Osteoblast (primary cell): ENCODE measurements around the gene DPH2. TPM values are rescaled to one million over a fixed set of nuclear protein-coding genes. Genes with fewer than 3 reads are reported as not detected.

Experiments
- DNase-seq: peaks from one replicate; pipeline ENCODE4 v3.0.0; 2011; ENCODE audit warnings: low spot score, mixed read lengths; ENCODE audit not compliant: insufficient read length; ENCODE audit errors: missing footprints
- H2AFZ ChIP-seq: 2 replicates; pipeline ENCODE4 v1.6.0; 2011; ENCODE audit warnings: mild to moderate bottlenecking, low read length
- H3K27ac ChIP-seq: 2 replicates; pipeline ENCODE4 v1.5.1; 2011; ENCODE audit warnings: mild to moderate bottlenecking, low read depth, low read length, moderate library complexity
- H3K27me3 ChIP-seq: 2 replicates; pipeline ENCODE4 v1.6.0; 2012; ENCODE audit warnings: mild to moderate bottlenecking, control low read depth, inconsistent platforms, low read length, moderate library complexity; ENCODE audit not compliant: insufficient read depth
- H3K36me3 ChIP-seq: 2 replicates; pipeline ENCODE4 v1.5.1; 2011; ENCODE audit warnings: mild to moderate bottlenecking, low read length, control low read depth, moderate library complexity; ENCODE audit not compliant: insufficient read depth
- H3K4me1 ChIP-seq: 2 replicates; pipeline ENCODE4 v1.5.1; 2011; ENCODE audit warnings: mild to moderate bottlenecking, low read length, control low read depth, moderate library complexity; ENCODE audit not compliant: insufficient read depth
- H3K4me2 ChIP-seq: 2 replicates; pipeline ENCODE4 v1.6.0; 2011; ENCODE audit warnings: mild to moderate bottlenecking, low read length; ENCODE audit not compliant: insufficient read depth
- H3K4me3 ChIP-seq: fragments of 200-600 bp; sonication (generic); 3 replicates; pipeline ENCODE4 v1.5.1; 2012; ENCODE audit warnings: mild to moderate bottlenecking, low read length, inconsistent platforms; ENCODE audit not compliant: insufficient read depth
- H3K79me2 ChIP-seq: 2 replicates; pipeline ENCODE4 v1.6.0; 2012; ENCODE audit warnings: mild to moderate bottlenecking, low read length, control low read depth, inconsistent platforms; ENCODE audit not compliant: insufficient read depth
- H3K9me3 ChIP-seq: 2 replicates; pipeline ENCODE4 v1.5.1; 2011; ENCODE audit warnings: low read depth, low read length, control low read depth
- H4K20me1 ChIP-seq: 2 replicates; pipeline ENCODE4 v1.6.0; 2012; ENCODE audit warnings: mild to moderate bottlenecking, low read length, control low read depth; ENCODE audit not compliant: insufficient read depth
- total RNA-seq: library from RNA; depleted of rRNA; stranded (reverse); fragments of >200 nt; gene quantifications from 2 replicates; pipeline ENCODE4 v1.2.3, GENCODE V29; 2012
- TF ChIP-seq, protein P1 (sequence below): IDR thresholded peaks from 2 replicates; pipeline ENCODE4 v1.5.1; 2011; ENCODE audit warnings: mild to moderate bottlenecking, low read depth, low read length, moderate library complexity; ENCODE audit errors: extremely low read depth

Gene DPH2
- total RNA-seq, 1 donor: 15.6 TPM

DNA sequence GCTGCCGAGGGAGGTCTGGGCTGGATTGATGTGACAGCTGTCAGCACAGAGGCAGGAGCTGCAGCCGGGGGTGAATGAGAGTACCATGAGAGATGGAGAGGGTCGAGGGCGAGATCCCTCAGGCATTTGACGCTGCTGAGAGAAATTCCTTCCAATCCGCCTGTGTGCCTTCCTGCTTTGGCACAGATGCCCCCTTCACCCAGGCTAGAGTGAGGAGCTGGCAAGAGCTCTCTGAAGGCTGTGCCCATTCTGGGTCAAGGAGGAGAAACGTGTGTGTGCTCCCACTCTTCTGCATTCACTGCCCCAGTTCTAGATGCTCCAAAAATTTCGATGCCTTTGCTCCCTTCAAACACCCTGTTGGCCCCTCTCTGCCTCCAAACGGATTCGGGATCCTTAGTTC lies 31.4 kb upstream of the DPH2 start:
- Histone ChIP-seq H3K27me3 (no peaks in the 10 kb centered on the region), H3K9me3 (no peaks in the 10 kb centered on the region), H2AFZ (no peak overlapping the region), H3K4me3 (no peak overlapping the region), H3K4me2 (no peak overlapping the region), H3K27ac (no peak overlapping the region), H3K36me3 (no peaks in the 10 kb centered on the region), H3K4me1 (peaks cover 6% of the 10 kb centered on the region), H4K20me1 (peaks cover 3% of the 10 kb centered on the region), H3K79me2 (no peaks in the 10 kb centered on the region)
- peak; percentile 51 for DNase-seq
- TF ChIP-seq, protein P1, sequence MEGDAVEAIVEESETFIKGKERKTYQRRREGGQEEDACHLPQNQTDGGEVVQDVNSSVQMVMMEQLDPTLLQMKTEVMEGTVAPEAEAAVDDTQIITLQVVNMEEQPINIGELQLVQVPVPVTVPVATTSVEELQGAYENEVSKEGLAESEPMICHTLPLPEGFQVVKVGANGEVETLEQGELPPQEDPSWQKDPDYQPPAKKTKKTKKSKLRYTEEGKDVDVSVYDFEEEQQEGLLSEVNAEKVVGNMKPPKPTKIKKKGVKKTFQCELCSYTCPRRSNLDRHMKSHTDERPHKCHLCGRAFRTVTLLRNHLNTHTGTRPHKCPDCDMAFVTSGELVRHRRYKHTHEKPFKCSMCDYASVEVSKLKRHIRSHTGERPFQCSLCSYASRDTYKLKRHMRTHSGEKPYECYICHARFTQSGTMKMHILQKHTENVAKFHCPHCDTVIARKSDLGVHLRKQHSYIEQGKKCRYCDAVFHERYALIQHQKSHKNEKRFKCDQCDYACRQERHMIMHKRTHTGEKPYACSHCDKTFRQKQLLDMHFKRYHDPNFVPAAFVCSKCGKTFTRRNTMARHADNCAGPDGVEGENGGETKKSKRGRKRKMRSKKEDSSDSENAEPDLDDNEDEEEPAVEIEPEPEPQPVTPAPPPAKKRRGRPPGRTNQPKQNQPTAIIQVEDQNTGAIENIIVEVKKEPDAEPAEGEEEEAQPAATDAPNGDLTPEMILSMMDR: no peak

DNA sequence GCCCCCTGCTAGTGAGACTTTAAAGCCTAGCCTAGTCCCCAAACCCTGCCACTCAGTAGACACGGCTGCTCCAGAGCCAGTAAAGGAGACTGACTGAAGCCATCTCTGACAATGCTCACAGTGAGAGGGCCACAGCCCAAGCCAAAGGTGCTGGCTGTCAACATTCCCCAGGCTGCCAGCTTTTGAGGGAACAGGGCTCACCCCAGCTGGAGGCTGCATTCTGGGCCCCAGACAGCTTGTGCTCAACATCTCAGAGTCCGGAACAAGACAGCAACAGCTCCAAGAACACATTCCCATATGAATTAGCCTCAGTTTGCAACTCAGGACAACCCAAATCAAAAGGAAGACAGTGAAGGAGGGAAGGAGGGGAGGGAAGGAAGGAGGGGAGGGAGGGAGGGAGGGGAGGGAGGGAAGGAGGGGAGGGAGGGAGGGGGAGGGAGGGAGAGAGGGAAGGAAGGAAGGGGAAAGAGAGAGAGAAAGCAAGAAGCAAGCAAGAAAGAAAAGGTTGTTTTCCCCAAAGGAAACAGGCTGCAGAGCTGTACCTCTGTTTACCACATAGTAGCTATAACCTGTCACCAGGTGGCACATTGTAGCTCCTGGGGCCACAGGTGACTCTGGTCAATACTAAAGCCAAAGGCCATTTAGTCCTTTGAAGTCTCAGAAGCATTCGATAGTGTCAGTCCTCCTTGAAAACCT lies 30.8 kb upstream of the DPH2 start:
- TF ChIP-seq, protein P1: no peak
- H3K4me1 ChIP-seq: no peaks in the 10 kb centered on the region
- H3K79me2 ChIP-seq: no peaks in the 10 kb centered on the region
- H3K4me3 ChIP-seq: no peak overlapping the region
- no peak overlapping the region for H3K27ac ChIP-seq
- no peaks in the 10 kb centered on the region for H3K9me3 ChIP-seq
- H3K36me3 ChIP-seq: no peaks in the 10 kb centered on the region
- no peaks in the 10 kb centered on the region for H3K27me3 ChIP-seq
- H4K20me1 ChIP-seq: peaks cover 3% of the 10 kb centered on the region
- H2AFZ ChIP-seq: no peak overlapping the region
- DNase-seq: no peak
- H3K4me2 ChIP-seq: no peak overlapping the region

DNA sequence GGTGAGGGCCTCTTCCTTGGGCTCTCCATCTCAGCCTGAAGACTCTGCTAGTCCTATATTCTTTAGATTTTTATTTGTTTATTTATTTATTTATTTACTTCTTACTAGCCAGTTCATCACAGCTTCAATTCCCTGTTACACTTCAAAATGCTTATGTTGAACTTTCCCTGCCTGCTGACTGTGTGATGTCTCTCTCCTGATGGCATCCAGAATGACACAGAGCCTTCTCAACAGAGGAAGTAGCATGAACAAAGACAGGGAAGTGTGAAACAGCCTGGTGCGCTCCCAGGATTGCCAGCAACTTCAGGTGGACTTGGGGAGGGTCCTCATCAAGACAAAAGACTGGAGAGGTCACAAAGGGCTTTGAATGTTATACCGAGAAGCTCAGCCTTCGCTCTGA lies 27.4 kb upstream of the DPH2 start:
- TF ChIP-seq, protein P1: no peak
- no peaks in the 10 kb centered on the region for H4K20me1 ChIP-seq
- no peaks in the 10 kb centered on the region for H3K36me3 ChIP-seq
- no peak overlapping the region for H3K4me3 ChIP-seq
- H3K27ac ChIP-seq: no peak overlapping the region
- H3K4me1 ChIP-seq: peaks cover 12% of the 10 kb centered on the region
- H3K79me2 ChIP-seq: peaks cover 6% of the 10 kb centered on the region
- no peak overlapping the region for H3K4me2 ChIP-seq
- no peaks in the 10 kb centered on the region for H3K27me3 ChIP-seq
- DNase-seq: no peak
- no peak overlapping the region for H2AFZ ChIP-seq
- no peaks in the 10 kb centered on the region for H3K9me3 ChIP-seq

DNA sequence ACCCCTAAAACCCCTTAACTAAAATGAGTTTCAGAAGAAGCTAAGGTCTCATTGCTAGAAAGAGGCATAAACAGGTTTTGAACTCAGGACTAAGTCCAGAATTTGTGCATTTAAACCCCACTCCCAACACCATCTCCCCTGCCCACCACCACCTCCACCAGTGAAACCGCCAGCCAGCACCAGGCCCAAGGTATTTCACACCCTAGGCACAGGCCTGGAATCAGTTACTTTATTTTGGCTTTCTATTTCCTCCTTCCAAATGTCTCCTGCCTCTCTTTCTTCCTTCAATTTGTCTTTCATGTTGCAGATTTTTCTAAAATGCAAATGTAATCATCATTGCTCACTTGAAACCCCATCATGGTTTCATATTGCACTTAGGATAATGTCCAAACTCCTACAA lies 24.9 kb upstream of the DPH2 start:
- Histone ChIP-seq H3K9me3 (no peaks in the 10 kb centered on the region), H3K36me3 (peaks cover 2% of the 10 kb centered on the region), H2AFZ (no peak overlapping the region), H3K27me3 (no peaks in the 10 kb centered on the region), H3K27ac (no peak overlapping the region), H3K4me3 (no peak overlapping the region), H3K4me2 (no peak overlapping the region), H3K79me2 (peaks cover 29% of the 10 kb centered on the region), H3K4me1 (peaks cover 23% of the 10 kb centered on the region), H4K20me1 (peaks cover 19% of the 10 kb centered on the region)
- TF ChIP-seq, protein P1: no peak
- DNase-seq: no peak
